HUES48 (cell line): ENCODE data around the gene TRIM64C.
"Not testable (repeated sequence)": the region's sequence is repeated elsewhere in the genome, so short reads cannot be mapped to it uniquely, and the experiment has no call there.

Experiments
- H3K27ac ChIP-seq: one replicate; pipeline ENCODE4 v1.7.0; 2013; ENCODE audit warnings: low read depth, low read length, inconsistent platforms
- H3K27me3 ChIP-seq: 2 replicates; pipeline ENCODE4 v1.6.1; 2013; ENCODE audit warnings: mild to moderate bottlenecking, low read length; ENCODE audit not compliant: control insufficient read depth, insufficient read depth
- H3K36me3 ChIP-seq: 2 replicates; pipeline ENCODE4 v1.6.1; 2013; ENCODE audit warnings: low read length; ENCODE audit not compliant: control insufficient read depth, insufficient read depth
- H3K4me1 ChIP-seq: 2 replicates; pipeline ENCODE4 v1.6.1; 2013; ENCODE audit warnings: mild to moderate bottlenecking, low read length; ENCODE audit not compliant: control insufficient read depth, insufficient read depth
- H3K4me3 ChIP-seq: 2 replicates; pipeline ENCODE4 v1.5.1; 2013; ENCODE audit warnings: mild to moderate bottlenecking, low read depth, low read length
- H3K9ac ChIP-seq: 2 replicates; pipeline ENCODE4 v1.6.1; 2013; ENCODE audit warnings: mild to moderate bottlenecking, low read depth, low read length, moderate library complexity
- H3K9me3 ChIP-seq: 2 replicates; pipeline ENCODE4 v1.6.1; 2013; ENCODE audit warnings: low read length; ENCODE audit not compliant: control insufficient read depth, insufficient read depth

TRIM64C gene, protein sequence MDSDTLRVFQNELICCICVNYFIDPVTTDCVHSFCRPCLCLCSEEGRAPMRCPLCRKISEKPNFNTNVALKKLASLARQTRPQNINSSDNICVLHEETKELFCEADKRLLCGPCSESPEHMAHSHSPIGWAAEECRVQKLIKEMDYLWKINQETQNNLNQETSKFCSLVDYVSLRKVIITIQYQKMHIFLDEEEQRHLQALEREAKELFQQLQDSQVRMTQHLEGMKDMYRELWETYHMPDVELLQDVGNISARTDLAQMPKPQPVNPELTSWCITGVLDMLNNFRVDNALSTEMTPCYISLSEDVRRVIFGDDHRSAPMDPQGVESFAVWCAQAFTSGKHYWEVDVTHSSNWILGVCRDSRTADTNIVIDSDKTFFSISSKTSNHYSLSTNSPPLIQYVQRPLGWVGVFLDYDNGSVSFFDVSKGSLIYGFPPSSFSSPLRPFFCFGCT

DNA sequence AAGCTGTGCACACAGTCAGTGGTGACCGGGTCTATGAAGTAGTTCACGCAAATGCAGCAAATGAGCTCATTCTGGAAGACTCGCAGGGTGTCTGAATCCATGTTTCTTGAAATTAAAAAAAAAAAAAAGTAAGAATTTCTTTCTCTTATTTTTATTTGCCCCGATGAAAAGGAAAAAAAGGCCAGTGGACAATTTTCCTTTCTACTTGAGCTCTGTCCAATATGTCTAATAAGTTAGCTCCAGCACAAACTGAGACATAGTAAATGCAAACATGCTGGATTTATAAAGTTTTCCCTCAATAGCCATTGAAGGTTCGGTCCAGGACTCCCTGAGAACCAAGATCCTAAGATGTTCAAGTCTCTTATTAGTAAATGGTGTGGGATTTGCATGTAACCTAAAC lies at the start of gene TRIM64C:
Gene TRIM64C, minus strand, starts transcription at position 101 of the 400 bp plus-strand sequence. Its CDS starts 0 bp downstream, at position 101.
- peaks cover 61% of the 10 kb centered on the region for H3K9me3 ChIP-seq
- H3K36me3 ChIP-seq, H3K27me3 ChIP-seq, H3K4me1 ChIP-seq, H3K27ac ChIP-seq, H3K4me3 ChIP-seq, H3K9ac ChIP-seq: not testable (repeated sequence)

DNA sequence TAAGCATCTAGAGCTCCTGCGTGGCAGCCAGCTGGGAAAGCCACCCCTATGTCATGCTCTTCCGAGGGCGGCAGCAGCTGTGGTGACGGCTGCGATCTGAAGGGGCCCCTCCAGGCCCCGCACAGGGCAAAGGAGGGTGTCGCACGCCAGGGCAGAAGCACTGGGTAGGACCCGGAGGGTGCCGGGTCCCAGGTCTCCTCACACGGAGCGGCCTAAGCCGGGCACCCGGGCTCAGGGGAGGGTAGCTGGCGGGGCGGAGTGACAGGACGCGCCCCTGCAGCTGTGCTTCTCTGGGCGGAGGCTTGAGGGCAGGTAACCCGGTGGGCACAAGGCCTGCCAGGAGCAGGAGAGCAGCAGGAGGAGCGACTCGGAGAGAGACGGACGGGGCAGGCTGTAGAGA lies 43.4 kb upstream of the TRIM64C start:
- H3K9me3 ChIP-seq, result peaks cover 56% of the 10 kb centered on the region
- not testable (repeated sequence) for H3K9ac ChIP-seq, H3K27ac ChIP-seq, H3K4me3 ChIP-seq, H3K4me1 ChIP-seq, H3K36me3 ChIP-seq, H3K27me3 ChIP-seq

DNA sequence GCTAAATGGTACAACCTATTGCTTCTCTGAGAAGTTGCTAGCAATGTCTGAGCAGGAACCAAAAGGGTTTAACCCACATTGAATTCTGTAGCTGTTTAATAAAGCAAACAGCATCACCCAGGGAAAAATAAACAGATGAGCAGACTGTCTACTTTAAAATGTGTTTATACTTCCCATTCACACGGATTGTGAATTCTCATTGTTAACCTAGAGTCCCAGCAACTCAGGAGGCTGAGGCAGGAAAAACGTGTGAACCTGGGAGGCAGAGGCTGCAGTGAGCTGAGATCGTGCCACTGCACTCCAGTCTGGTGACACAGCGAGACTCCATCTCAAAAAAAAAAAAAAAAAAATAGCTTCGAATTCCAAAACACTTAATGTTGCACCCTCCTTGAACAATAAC lies 11.0 kb upstream of the TRIM64C start:
- H3K9me3 ChIP-seq, result peaks cover 78% of the 10 kb centered on the region
- not testable (repeated sequence) for H3K27me3 ChIP-seq, H3K4me3 ChIP-seq, H3K9ac ChIP-seq, H3K4me1 ChIP-seq, H3K36me3 ChIP-seq, H3K27ac ChIP-seq

DNA sequence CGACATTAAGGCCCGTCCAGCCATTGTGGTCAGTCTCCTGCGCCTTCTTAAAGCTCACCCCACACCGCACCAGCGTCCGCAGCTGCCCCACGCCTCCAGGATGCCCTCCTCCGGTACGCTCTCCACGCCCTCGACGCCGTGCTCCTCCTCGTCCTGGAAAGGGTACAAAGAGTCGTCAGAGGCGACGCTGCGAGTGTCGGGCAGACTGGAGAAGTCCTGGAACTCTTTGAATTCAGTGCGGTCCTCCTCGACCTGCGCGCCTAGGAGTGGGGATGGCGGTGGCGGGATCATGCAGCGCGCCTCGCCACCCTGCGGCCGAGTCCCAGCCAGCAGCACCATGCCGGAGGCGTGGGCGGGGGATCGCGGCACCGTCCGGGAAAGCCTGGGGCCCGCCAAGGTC lies 9.1 kb downstream of the TRIM64C start:
- not testable (repeated sequence) for H3K36me3 ChIP-seq, H3K27ac ChIP-seq, H3K9ac ChIP-seq, H3K4me1 ChIP-seq, H3K27me3 ChIP-seq, H3K4me3 ChIP-seq
- peaks cover 45% of the 10 kb centered on the region for H3K9me3 ChIP-seq

DNA sequence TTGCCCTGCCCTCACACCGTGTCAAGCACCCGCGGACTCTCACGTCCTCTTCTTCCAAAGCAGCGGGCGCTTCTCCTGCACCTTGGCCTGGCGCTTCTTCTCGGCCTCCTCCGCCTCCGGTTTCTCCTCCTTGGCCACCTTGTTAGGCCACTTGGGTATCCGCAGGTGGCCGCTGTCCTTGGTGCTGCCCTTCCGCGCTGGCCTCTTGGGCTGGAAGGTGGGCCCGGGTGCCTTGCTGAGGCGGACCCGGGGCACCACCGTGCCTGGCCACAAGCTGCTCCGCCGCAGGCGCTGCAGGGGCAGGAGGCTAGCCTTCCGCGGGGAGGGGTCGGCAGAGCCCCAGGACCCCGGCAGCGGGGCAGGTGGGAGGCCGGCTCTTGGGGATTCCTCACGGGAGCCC lies 10.7 kb downstream of the TRIM64C start:
- not testable (repeated sequence) for H3K4me3 ChIP-seq, H3K27me3 ChIP-seq, H3K4me1 ChIP-seq, H3K9ac ChIP-seq, H3K36me3 ChIP-seq, H3K27ac ChIP-seq
- H3K9me3 ChIP-seq, result peaks cover 30% of the 10 kb centered on the region; the same call in 1 of the 2 replicates

DNA sequence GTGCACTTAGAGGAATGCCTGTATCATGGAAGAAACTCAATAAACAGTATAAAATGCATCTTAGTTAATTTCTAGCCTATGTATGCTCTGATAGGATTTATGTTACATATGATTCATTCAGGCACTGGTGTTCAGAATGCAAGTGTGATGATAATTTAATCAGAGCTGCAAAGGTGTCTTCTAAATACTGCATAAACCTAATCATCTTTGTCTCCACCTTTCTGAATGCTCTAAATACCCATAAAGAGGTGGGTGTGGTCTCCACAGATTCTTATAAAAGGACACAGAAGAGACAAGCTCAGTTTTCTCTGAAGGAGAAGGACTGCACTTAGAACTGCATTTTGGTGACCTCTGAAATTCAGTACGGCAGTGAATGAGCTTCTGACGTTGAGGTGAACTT lies 30.4 kb downstream of the TRIM64C start, which contains the start of gene TRIM49B:
Gene TRIM49B, plus strand, starts transcription at position 301 of the 400 bp plus-strand sequence. CDS start 2,777 bp downstream, outside the sequence.
- not testable (repeated sequence) for H3K4me1 ChIP-seq, H3K27ac ChIP-seq, H3K27me3 ChIP-seq, H3K36me3 ChIP-seq, H3K4me3 ChIP-seq, H3K9ac ChIP-seq
- peaks cover 33% of the 10 kb centered on the region for H3K9me3 ChIP-seq
